Stimulated activated CD8-positive, alpha-beta memory T cell treated with anti-CD3 and anti-CD28 coated beads, Interleukin-7, amount 100 ng/mL, for 4 hours (primary cell): ENCODE measurements around the gene CUL2.
"Not testable (repeated sequence)": the region's sequence is repeated elsewhere in the genome, so short reads cannot be mapped to it uniquely, and the experiment has no call there.

ENCODE experiments used
- DNase-seq, 2 donors: peaks; one replicate each; pipeline ENCODE4 v3.0.0-alpha.2; 2020; ENCODE audit warnings: low read depth in 2 of 2

The CUL2 gene

GRCh38 chr10:34978080-34978479 lies 112.1 kb downstream of the CUL2 start:
- DNase-seq: no peak

GRCh38 chr10:34976380-34976910 lies 113.7 kb downstream of the CUL2 start:
- not testable (repeated sequence) for DNase-seq

- not testable (repeated sequence) for DNase-seq
Measured at GRCh38 chr10:34974364-34975065, 115.6 kb downstream of the CUL2 start.

- DNase-seq: not testable (repeated sequence)
Measured at GRCh38 chr10:34973757-34974156, 116.4 kb downstream of the CUL2 start.

GRCh38 chr10:34973121-34973520 lies 117.0 kb downstream of the CUL2 start:
- DNase-seq: not testable (repeated sequence)

GRCh38 chr10:34972591-34972990 lies 117.5 kb downstream of the CUL2 start:
- DNase-seq: not testable (repeated sequence)

GRCh38 chr10:34971606-34972334 lies 118.4 kb downstream of the CUL2 start:
- not testable (repeated sequence) for DNase-seq

- DNase-seq: no peak
Measured at GRCh38 chr10:34969171-34969570, 121.0 kb downstream of the CUL2 start.

- DNase-seq: no peak
Measured at GRCh38 chr10:34967335-34967880, 122.7 kb downstream of the CUL2 start.

- no peak for DNase-seq
Measured at GRCh38 chr10:34966451-34966850, 123.7 kb downstream of the CUL2 start.

- DNase-seq: no peak
Measured at GRCh38 chr10:34966040-34966439, 124.1 kb downstream of the CUL2 start.

GRCh38 chr10:34964166-34964800 lies 125.9 kb downstream of the CUL2 start:
- DNase-seq: no peak

- DNase-seq: no peak
Measured at GRCh38 chr10:34962866-34963265, 127.3 kb downstream of the CUL2 start.

GRCh38 chr10:34960983-34961382 lies 129.2 kb downstream of the CUL2 start:
- DNase-seq: no peak

GRCh38 chr10:34959786-34960185 lies 130.4 kb downstream of the CUL2 start:
- no peak for DNase-seq

GRCh38 chr10:34959321-34959720 lies 130.8 kb downstream of the CUL2 start:
- DNase-seq: no peak
